Measurements from ENCODE around the gene HMG20A. TPM values are rescaled to one million over a fixed set of nuclear protein-coding genes. Genes with fewer than 3 reads are reported as not detected.

HMG20A gene
- polyA plus RNA-seq, 1 donor from 2014 or later, result 52.2 TPM

GRCh38 chr15:77494073-77494867 lies 73.6 kb downstream of the HMG20A start:
- no peak overlapping the region for H2AFZ ChIP-seq (ENCODE audit: low read depth, low read length)
- H3K9me3 ChIP-seq (ENCODE audit: low read length), result no peaks in the 10 kb centered on the region
- H3K4me3 ChIP-seq (ENCODE audit: low read length), result no peak overlapping the region
- no peak overlapping the region for H3K27ac ChIP-seq (ENCODE audit: low read length)
- H3K9me2 ChIP-seq (ENCODE audit: insufficient read depth, low read length), result no peaks in the 10 kb centered on the region
- H4K20me1 ChIP-seq (ENCODE audit: insufficient read depth), result no peaks in the 10 kb centered on the region
- H3K36me3 ChIP-seq (ENCODE audit: insufficient read depth, low read length), result no peaks in the 10 kb centered on the region
- no peak for TF ChIP-seq MXI1 (conservative IDR thresholded peaks at IDR 0.05; ENCODE audit: poor library complexity, severe bottlenecking)
- no peak for TF ChIP-seq POLR2AphosphoS5 (IDR thresholded peaks at IDR 0.05)
- TF ChIP-seq REST (IDR thresholded peaks at IDR 0.05; ENCODE audit: borderline replicate concordance), result no peak
- TF ChIP-seq CTCF (IDR thresholded peaks at IDR 0.05; ENCODE audit: poor library complexity, severe bottlenecking), result no peak
- no peak for TF ChIP-seq TAF1 (IDR thresholded peaks at IDR 0.05; ENCODE audit: low read depth)
- no peak for TF ChIP-seq EZH2 (IDR thresholded peaks at IDR 0.05; ENCODE audit: borderline replicate concordance, insufficient read depth, low read length, poor library complexity, severe bottlenecking)
- no peak for TF ChIP-seq SMC3 (conservative IDR thresholded peaks at IDR 0.05; ENCODE audit: poor library complexity)
- no peak for TF ChIP-seq RAD21 (conservative IDR thresholded peaks at IDR 0.05)
- no peak for TF ChIP-seq EP300 (conservative IDR thresholded peaks at IDR 0.05; ENCODE audit: poor library complexity, severe bottlenecking)
- no peak overlapping the region for H3K4me2 ChIP-seq (ENCODE audit: low read length)
- no peaks in the 10 kb centered on the region for H3K27me3 ChIP-seq (ENCODE audit: insufficient read depth, low read depth, low read length)
- H3F3A ChIP-seq (ENCODE audit: insufficient read depth, low read length, poor library complexity, severe bottlenecking), result no peaks in the 10 kb centered on the region
- H3K9ac ChIP-seq (ENCODE audit: low read length), result no peak overlapping the region
- H3K79me2 ChIP-seq (replicated peaks; ENCODE audit: insufficient read depth, low read length), result no peaks in the 10 kb centered on the region

- Histone ChIP-seq H3K27ac (ENCODE audit: low read length) (no peak overlapping the region), H2AFZ (ENCODE audit: low read depth, low read length) (no peak overlapping the region), H3K27me3 (ENCODE audit: insufficient read depth, low read depth, low read length) (no peaks in the 10 kb centered on the region), H4K20me1 (ENCODE audit: insufficient read depth) (no peaks in the 10 kb centered on the region), H3K79me2 (replicated peaks; ENCODE audit: insufficient read depth, low read length) (no peaks in the 10 kb centered on the region), H3K9ac (ENCODE audit: low read length) (no peak overlapping the region), H3K36me3 (ENCODE audit: insufficient read depth, low read length) (no peaks in the 10 kb centered on the region), H3K4me2 (ENCODE audit: low read length) (no peak overlapping the region), H3K4me3 (ENCODE audit: low read length) (no peak overlapping the region), H3K9me3 (ENCODE audit: low read length) (no peaks in the 10 kb centered on the region), H3F3A (ENCODE audit: insufficient read depth, low read length, poor library complexity, severe bottlenecking) (no peaks in the 10 kb centered on the region), H3K9me2 (ENCODE audit: insufficient read depth, low read length) (no peaks in the 10 kb centered on the region)
- no peak for TF ChIP-seq RAD21 (conservative IDR thresholded peaks at IDR 0.05)
- TF ChIP-seq REST (IDR thresholded peaks at IDR 0.05; ENCODE audit: borderline replicate concordance), result no peak
- no peak for TF ChIP-seq CTCF (IDR thresholded peaks at IDR 0.05; ENCODE audit: poor library complexity, severe bottlenecking)
- no peak for TF ChIP-seq EZH2 (IDR thresholded peaks at IDR 0.05; ENCODE audit: borderline replicate concordance, insufficient read depth, low read length, poor library complexity, severe bottlenecking)
- no peak for TF ChIP-seq SMC3 (conservative IDR thresholded peaks at IDR 0.05; ENCODE audit: poor library complexity)
- no peak for TF ChIP-seq MXI1 (conservative IDR thresholded peaks at IDR 0.05; ENCODE audit: poor library complexity, severe bottlenecking)
- TF ChIP-seq EP300 (conservative IDR thresholded peaks at IDR 0.05; ENCODE audit: poor library complexity, severe bottlenecking), result no peak
- TF ChIP-seq TAF1 (IDR thresholded peaks at IDR 0.05; ENCODE audit: low read depth), result no peak
- no peak for TF ChIP-seq POLR2AphosphoS5 (IDR thresholded peaks at IDR 0.05)
Observed at GRCh38 chr15:77494964-77495363, 74.3 kb downstream of the HMG20A start.
